Measurements from ENCODE around the gene NFIA. TPM values are rescaled to one million over a fixed set of nuclear protein-coding genes. Genes with fewer than 3 reads are reported as not detected.

NFIA gene
- total RNA-seq, 1 experiment from 2014 or later = 0.35 TPM

DNA sequence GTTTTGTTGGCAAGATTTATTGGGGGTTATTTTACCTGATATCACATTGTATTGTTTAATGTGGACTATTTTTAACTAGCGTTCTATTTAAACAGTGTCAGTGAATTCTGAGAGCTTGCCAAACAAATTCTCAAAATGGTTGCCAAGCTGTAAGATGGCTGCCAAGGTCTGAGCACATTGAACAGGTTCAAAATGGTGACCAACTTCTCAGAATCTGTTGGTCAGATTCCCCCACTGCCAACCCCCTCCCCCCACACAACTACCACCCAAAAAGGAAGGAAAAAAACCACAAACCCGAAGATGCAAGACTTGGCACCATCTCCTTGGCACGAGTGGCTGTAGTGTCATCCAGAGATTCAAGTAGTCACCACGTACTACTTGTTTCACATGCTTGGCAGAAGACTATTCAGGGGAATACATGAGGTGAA lies 159.1 kb downstream of the NFIA start:
- H3K79me1 ChIP-seq (ENCODE audit: insufficient read depth, low read depth, low read length, poor library complexity, severe bottlenecking) = no peaks in the 10 kb centered on the region
- H3K27ac ChIP-seq (ENCODE audit: insufficient read length, low read depth, low read length) = no peak overlapping the region
- no peak overlapping the region for H2BK5ac ChIP-seq (ENCODE audit: insufficient read length, low read length)
- no peak for DNase-seq
- no peak overlapping the region for H4K91ac ChIP-seq (ENCODE audit: insufficient read length, low read depth, low read length)
- H2BK12ac ChIP-seq (ENCODE audit: insufficient read length, low read depth, low read length) = no peak overlapping the region
- H4K5ac ChIP-seq (ENCODE audit: insufficient read length, low read depth, low read length) = no peak overlapping the region
- no peak overlapping the region for H3T11ph ChIP-seq (ENCODE audit: low read length)
- no peak overlapping the region for H3K56ac ChIP-seq (ENCODE audit: insufficient read length, low read depth, low read length)
- no peak overlapping the region for H4K8ac ChIP-seq (replicated peaks; ENCODE audit: insufficient read length, low read depth, low read length)
- H3K9ac ChIP-seq (ENCODE audit: extremely low read depth, insufficient read length, low read length) = no peak overlapping the region
- H2AK5ac ChIP-seq (ENCODE audit: insufficient read length, low read length) = no peak overlapping the region
- Mint-ChIP-seq H3K4me3 (no peak overlapping the region), H3K36me3 (ENCODE audit: insufficient read depth in 1 of 3, low read depth in 3 of 3) (peaks cover 0 to 9% (median 0%) of the 10 kb centered on the region in 3 experiments; a peak in 2 of 7 replicates), H3K9me3 (peaks cover 0 to 7% of the 10 kb centered on the region in 2 experiments; a peak in 2 of 5 replicates), H3K4me1 (peaks cover 32 to 43% of the 10 kb centered on the region in 2 experiments), H3K27ac (no peak overlapping the region; a peak in 1 of 7 replicates), H3K27me3 (ENCODE audit: low read depth) (no peaks in the 10 kb centered on the region)
- no peaks in the 10 kb centered on the region for H3K27me3 ChIP-seq (ENCODE audit: insufficient read depth, low read length)
- no peak overlapping the region for H2BK15ac ChIP-seq (ENCODE audit: low read depth, low read length)
- H4K20me1 ChIP-seq (ENCODE audit: control insufficient read depth, insufficient read depth, insufficient read length) = no peaks in the 10 kb centered on the region
- H2BK120ac ChIP-seq (ENCODE audit: low read depth, low read length, poor library complexity, severe bottlenecking) = no peak overlapping the region
- TF ChIP-seq, protein P1, sequence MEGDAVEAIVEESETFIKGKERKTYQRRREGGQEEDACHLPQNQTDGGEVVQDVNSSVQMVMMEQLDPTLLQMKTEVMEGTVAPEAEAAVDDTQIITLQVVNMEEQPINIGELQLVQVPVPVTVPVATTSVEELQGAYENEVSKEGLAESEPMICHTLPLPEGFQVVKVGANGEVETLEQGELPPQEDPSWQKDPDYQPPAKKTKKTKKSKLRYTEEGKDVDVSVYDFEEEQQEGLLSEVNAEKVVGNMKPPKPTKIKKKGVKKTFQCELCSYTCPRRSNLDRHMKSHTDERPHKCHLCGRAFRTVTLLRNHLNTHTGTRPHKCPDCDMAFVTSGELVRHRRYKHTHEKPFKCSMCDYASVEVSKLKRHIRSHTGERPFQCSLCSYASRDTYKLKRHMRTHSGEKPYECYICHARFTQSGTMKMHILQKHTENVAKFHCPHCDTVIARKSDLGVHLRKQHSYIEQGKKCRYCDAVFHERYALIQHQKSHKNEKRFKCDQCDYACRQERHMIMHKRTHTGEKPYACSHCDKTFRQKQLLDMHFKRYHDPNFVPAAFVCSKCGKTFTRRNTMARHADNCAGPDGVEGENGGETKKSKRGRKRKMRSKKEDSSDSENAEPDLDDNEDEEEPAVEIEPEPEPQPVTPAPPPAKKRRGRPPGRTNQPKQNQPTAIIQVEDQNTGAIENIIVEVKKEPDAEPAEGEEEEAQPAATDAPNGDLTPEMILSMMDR (conservative IDR thresholded peaks at IDR 0.05) = no peak
- H3K14ac ChIP-seq (ENCODE audit: insufficient read depth, low read length) = no peak overlapping the region
- no peak overlapping the region for H3K18ac ChIP-seq (ENCODE audit: insufficient read length, low read depth, low read length)
- no CpG with 5 or more reads among the region's 4 CpGs for WGBS (ENCODE audit: extremely low coverage, insufficient read length, low lambda C conversion rate)
- no peak overlapping the region for H3K4ac ChIP-seq (ENCODE audit: low read depth, low read length)
- H3K9me3 ChIP-seq (ENCODE audit: control insufficient read depth, low read depth, low read length) = no peaks in the 10 kb centered on the region
- no peak overlapping the region for H2AFZ ChIP-seq (ENCODE audit: low read length)
- H3K79me2 ChIP-seq (ENCODE audit: insufficient read depth, low read length) = no peaks in the 10 kb centered on the region
- no peak overlapping the region for H3K4me2 ChIP-seq (ENCODE audit: insufficient read depth, insufficient read length, low read length)
- no peak overlapping the region for H3K23ac ChIP-seq (ENCODE audit: insufficient read length, low read depth, low read length)
- no peaks in the 10 kb centered on the region for H3K23me2 ChIP-seq (ENCODE audit: insufficient read length, low read depth, low read length, poor library complexity, severe bottlenecking)
- H3K4me1 ChIP-seq (ENCODE audit: insufficient read depth, low read length) = peaks cover 5% of the 10 kb centered on the region
- no peak overlapping the region for H2BK20ac ChIP-seq (ENCODE audit: low read depth, low read length, poor library complexity, severe bottlenecking)

Data from H9 (cell line).